Parathyroid adenoma (tissue), 2 donors: ENCODE results near the gene ZDHHC8.
A peak's percentile ranks its signal among the peaks of the same experiment; 100 is the strongest.

Experiments
- H2AFZ ChIP-seq: fragments of 300-600 bp; sonication (generic); one replicate; pipeline ENCODE4 v1.7.0; 2017; ENCODE audit warnings: antibody characterized with exemption, mild to moderate bottlenecking
- H3K27ac ChIP-seq: fragments of 300-600 bp; sonication (generic); one replicate; pipeline ENCODE4 v1.7.0; 2017
- H3K27me3 ChIP-seq: fragments of 300-600 bp; sonication (generic); one replicate; pipeline ENCODE4 v1.7.0; 2017; ENCODE audit warnings: low read length; ENCODE audit not compliant: control insufficient read depth, insufficient read depth
- H3K36me3 ChIP-seq: fragments of 300-600 bp; sonication (generic); one replicate; pipeline ENCODE4 v1.7.0; 2017; ENCODE audit warnings: low read length; ENCODE audit not compliant: control insufficient read depth, insufficient read depth
- H3K4me1 ChIP-seq: fragments of 300-600 bp; sonication (generic); one replicate; pipeline ENCODE4 v1.7.0; 2017; ENCODE audit warnings: control low read depth
- H3K4me2 ChIP-seq: fragments of 300-600 bp; sonication (generic); one replicate; pipeline ENCODE4 v1.7.0; 2017; ENCODE audit warnings: low read length
- H3K4me3 ChIP-seq: fragments of 300-600 bp; sonication (generic); one replicate; pipeline ENCODE4 v1.7.0; 2017; ENCODE audit warnings: low read depth, low read length
- H3K79me2 ChIP-seq: fragments of 300-600 bp; sonication (generic); one replicate; pipeline ENCODE4 v1.7.0; 2017; ENCODE audit warnings: control low read depth
- H3K9ac ChIP-seq: fragments of 300-600 bp; sonication (generic); one replicate; pipeline ENCODE4 v1.7.0; 2017; ENCODE audit warnings: mild to moderate bottlenecking
- H3K9me3 ChIP-seq: fragments of 300-600 bp; sonication (generic); one replicate; pipeline ENCODE4 v1.7.0; 2017; ENCODE audit warnings: low read length; ENCODE audit not compliant: control insufficient read depth
- CTCF ChIP-seq: fragments of 300-600 bp; sonication (generic); IDR thresholded peaks from one replicate; pipeline ENCODE4 v1.7.0; 2017; ENCODE audit warnings: antibody characterized with exemption, mild to moderate bottlenecking
- donor health status: primary hyperparathyroidism.

The ZDHHC8 gene

GRCh38 chr22:20116951-20117632 is 14.5 kb upstream of the ZDHHC8 start, which contains the start of gene TRMT2A:
TSS of gene TRMT2A (minus strand) at chr22:20117226. CDS start at chr22:20116906, 320 bp downstream.
- Histone ChIP-seq H3K79me2 (peaks cover 2% of the 10 kb centered on the region), H3K27me3 (no peaks in the 10 kb centered on the region), H3K4me2 (peak within 1 kb of the TSS; percentile 83), H3K4me1 (no peaks in the 10 kb centered on the region), H3K36me3 (no peaks in the 10 kb centered on the region), H2AFZ (peak within 1 kb of the TSS; percentile 80), H3K9ac (peak within 1 kb of the TSS; percentile 46), H3K9me3 (no peaks in the 10 kb centered on the region), H3K4me3 (peak within 1 kb of the TSS; percentile 61), H3K27ac (peak within 1 kb of the TSS; percentile 71)
- TF ChIP-seq CTCF = peak; percentile 7

- Histone ChIP-seq H3K4me3 (peak overlapping the region; percentile 61), H3K36me3 (no peaks in the 10 kb centered on the region), H3K4me1 (no peaks in the 10 kb centered on the region), H3K9me3 (no peaks in the 10 kb centered on the region), H3K4me2 (peak overlapping the region; percentile 83), H3K27ac (no peak overlapping the region), H3K9ac (no peak overlapping the region), H2AFZ (no peak overlapping the region), H3K27me3 (no peaks in the 10 kb centered on the region), H3K79me2 (peaks cover 2% of the 10 kb centered on the region)
- TF ChIP-seq CTCF = no peak
Measured at GRCh38 chr22:20117633-20118299, 13.8 kb upstream of the ZDHHC8 start.

- no peaks in the 10 kb centered on the region for H3K27me3 ChIP-seq
- no peaks in the 10 kb centered on the region for H3K9me3 ChIP-seq
- no peak overlapping the region for H2AFZ ChIP-seq
- no peaks in the 10 kb centered on the region for H3K4me1 ChIP-seq
- H3K4me3 ChIP-seq = peak overlapping the region; percentile 61
- no peak overlapping the region for H3K9ac ChIP-seq
- H3K79me2 ChIP-seq = peaks cover 2% of the 10 kb centered on the region
- no peaks in the 10 kb centered on the region for H3K36me3 ChIP-seq
- no peak for TF ChIP-seq CTCF
- H3K27ac ChIP-seq = no peak overlapping the region
- H3K4me2 ChIP-seq = peak overlapping the region; percentile 83
Measured at GRCh38 chr22:20118300-20119020, 13.1 kb upstream of the ZDHHC8 start.

GRCh38 chr22:20121856-20122415 is 9.7 kb upstream of the ZDHHC8 start:
- Histone ChIP-seq H2AFZ (no peak overlapping the region), H3K4me1 (no peaks in the 10 kb centered on the region), H3K27me3 (no peaks in the 10 kb centered on the region)

More at GRCh38 chr22:20121856-20122415, 9.7 kb upstream of the ZDHHC8 start:
- H3K4me3 ChIP-seq = no peak overlapping the region
- no peak for TF ChIP-seq CTCF
- H3K9me3 ChIP-seq = no peaks in the 10 kb centered on the region
- H3K27ac ChIP-seq = no peak overlapping the region
- no peaks in the 10 kb centered on the region for H3K36me3 ChIP-seq
- H3K79me2 ChIP-seq = peaks cover 2% of the 10 kb centered on the region
- H3K4me2 ChIP-seq = no peak overlapping the region
- H3K9ac ChIP-seq = no peak overlapping the region
